ENCODE results near the gene LEPROT. TPM values are rescaled to one million over a fixed set of nuclear protein-coding genes. Genes with fewer than 3 reads are reported as not detected.

Gene LEPROT, protein sequence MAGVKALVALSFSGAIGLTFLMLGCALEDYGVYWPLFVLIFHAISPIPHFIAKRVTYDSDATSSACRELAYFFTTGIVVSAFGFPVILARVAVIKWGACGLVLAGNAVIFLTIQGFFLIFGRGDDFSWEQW
- total RNA-seq (2022) = 63.1 and 66.9 TPM in 2 replicates
- Bru-seq, nascent RNA = percentile 96 among the genes with signal in this experiment
- BruChase-seq, experiment 1, labeled RNA remaining after a 6-hour chase = percentile 99 among the genes with signal in this experiment
- BruChase-seq, experiment 2, labeled RNA remaining after a 2-hour chase = percentile 99 among the genes with signal in this experiment
- long read RNA-seq, full-length matches to known transcripts = 226 of 254 reads
- long read RNA-seq, partial matches to known transcripts = 16 of 254 reads
- long read RNA-seq, other reads (novel, unspliced or antisense) = 12 of 254 reads

DNA sequence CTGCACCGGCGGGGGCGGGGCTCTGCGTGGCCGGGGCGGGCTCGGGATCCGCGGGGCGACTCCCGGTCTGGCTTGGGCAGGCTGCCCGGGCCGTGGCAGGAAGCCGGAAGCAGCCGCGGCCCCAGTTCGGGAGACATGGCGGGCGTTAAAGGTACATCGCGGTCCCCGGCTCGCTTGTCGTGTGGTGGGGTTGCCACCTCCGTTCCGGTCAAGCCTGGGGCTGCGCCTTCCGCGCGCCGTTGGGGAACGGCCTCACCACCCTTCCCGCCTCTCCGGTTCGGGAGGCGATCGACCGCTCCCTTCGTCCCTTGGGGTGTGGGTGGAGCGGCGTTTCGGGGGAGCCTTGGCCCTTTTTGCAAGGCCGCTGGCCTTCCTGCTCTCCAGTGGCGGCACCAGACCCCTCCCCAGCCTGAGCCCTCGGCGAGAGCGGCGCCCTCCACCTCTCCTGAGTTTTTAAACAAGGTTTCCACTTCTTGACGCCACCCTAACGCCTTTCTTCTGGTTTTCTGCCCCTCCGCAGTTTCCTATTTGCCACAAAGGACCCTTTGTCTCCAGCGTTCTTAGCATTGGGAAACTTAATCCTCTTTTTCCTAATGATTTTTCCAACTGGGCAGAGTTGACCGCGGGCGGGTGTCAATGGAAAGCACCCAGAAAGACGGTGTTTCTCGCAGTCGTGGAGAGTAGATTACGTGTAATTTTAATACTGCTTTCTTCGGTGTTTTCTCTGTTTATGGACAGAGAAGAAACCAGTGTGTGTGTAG, at the start of gene LEPROT, which contains the start of gene LEPR:
TSS of gene LEPROT (plus strand) at position 79 of the 761 bp plus-strand sequence. CDS start at position 136, 57 bp downstream.
TSS of gene LEPR (plus strand) at position 79 of the 761 bp plus-strand sequence. CDS start 144,898 bp downstream, outside the sequence.
- Mint-ChIP-seq H3K9me3 (ENCODE audit: unreplicated experiment) (no peaks in the 10 kb centered on the region), H3K4me3 (ENCODE audit: unreplicated experiment) (no peak within 1 kb of the TSS), H3K27ac (ENCODE audit: low read depth, unreplicated experiment) (no peak within 1 kb of the TSS), H3K4me1 (ENCODE audit: insufficient read depth, unreplicated experiment) (peaks cover 36% of the 10 kb centered on the region), H3K27me3 (ENCODE audit: insufficient read depth, unreplicated experiment) (no peaks in the 10 kb centered on the region), H3K36me3 (ENCODE audit: insufficient read depth, unreplicated experiment) (peaks cover 11% of the 10 kb centered on the region)
- CTCF ChIA-PET = interaction anchor here (0.7 to 2.2 kb wide), 3 partner anchors 8 to 208 kb away, joined by 4 to 8 read pairs (median 8); no protein-coding TSS in a partner anchor
- no TSS peak for BruUV-seq (replicated peaks)
- TF ChIP-seq, protein P1, sequence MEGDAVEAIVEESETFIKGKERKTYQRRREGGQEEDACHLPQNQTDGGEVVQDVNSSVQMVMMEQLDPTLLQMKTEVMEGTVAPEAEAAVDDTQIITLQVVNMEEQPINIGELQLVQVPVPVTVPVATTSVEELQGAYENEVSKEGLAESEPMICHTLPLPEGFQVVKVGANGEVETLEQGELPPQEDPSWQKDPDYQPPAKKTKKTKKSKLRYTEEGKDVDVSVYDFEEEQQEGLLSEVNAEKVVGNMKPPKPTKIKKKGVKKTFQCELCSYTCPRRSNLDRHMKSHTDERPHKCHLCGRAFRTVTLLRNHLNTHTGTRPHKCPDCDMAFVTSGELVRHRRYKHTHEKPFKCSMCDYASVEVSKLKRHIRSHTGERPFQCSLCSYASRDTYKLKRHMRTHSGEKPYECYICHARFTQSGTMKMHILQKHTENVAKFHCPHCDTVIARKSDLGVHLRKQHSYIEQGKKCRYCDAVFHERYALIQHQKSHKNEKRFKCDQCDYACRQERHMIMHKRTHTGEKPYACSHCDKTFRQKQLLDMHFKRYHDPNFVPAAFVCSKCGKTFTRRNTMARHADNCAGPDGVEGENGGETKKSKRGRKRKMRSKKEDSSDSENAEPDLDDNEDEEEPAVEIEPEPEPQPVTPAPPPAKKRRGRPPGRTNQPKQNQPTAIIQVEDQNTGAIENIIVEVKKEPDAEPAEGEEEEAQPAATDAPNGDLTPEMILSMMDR (IDR thresholded peaks at IDR 0.05; ENCODE audit: unreplicated experiment) = no peak
- no peak for DNase-seq (ENCODE audit: unreplicated experiment)
- POLR2A ChIA-PET = interaction anchor here (0.6 to 8.2 kb wide), 23 partner anchors 9 to 660 kb away, joined by 3 to 144 read pairs (median 4); partner anchors contain the start of gene DNAJC6
- intact Hi-C loops (cut with micrococcal nuclease) = loop anchor here (1.0 to 10.0 kb wide), 6 partner anchors 77 to 1514 kb away; partner anchors contain the start of gene DNAJC6

DNA sequence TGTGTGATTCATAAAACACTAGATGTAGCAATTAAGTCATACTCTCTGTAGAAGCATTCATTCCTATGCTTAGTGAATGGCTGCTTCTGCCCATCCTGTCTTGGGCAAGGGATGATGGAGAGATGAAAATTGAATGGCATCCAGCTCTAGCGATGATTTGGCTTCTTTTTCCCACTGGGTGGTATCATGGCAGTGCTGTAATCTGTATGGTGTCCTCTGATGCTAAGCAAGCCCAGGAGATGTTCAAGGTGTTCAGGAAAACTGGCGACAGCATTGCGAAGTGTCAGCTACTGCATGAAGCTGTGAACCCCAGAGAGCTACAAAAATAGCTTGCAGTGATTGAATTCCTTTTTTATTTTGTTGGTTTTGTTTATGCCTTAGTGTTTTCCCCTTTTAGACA, 48.9 kb upstream of the LEPROT start:
- ChIA-PET POLR2A (interaction anchor here (0.8 to 1.4 kb wide), 3 partner anchors 14 to 32 kb away, joined by 3 read pairs; no protein-coding TSS in a partner anchor), CTCF (interaction anchor here (0.6 to 1.9 kb wide), 3 partner anchors 46 to 1120 kb away, joined by 3 to 6 read pairs (median 4); no protein-coding TSS in a partner anchor)
- H3K27me3 Mint-ChIP-seq (ENCODE audit: insufficient read depth, unreplicated experiment) = no peaks in the 10 kb centered on the region
- BruUV-seq (replicated peaks) = no TSS peak
- no peak overlapping the region for H3K4me3 Mint-ChIP-seq (ENCODE audit: unreplicated experiment)
- no peaks in the 10 kb centered on the region for H3K9me3 Mint-ChIP-seq (ENCODE audit: unreplicated experiment)
- H3K36me3 Mint-ChIP-seq (ENCODE audit: insufficient read depth, unreplicated experiment) = no peaks in the 10 kb centered on the region
- peak; percentile 17 for DNase-seq (ENCODE audit: unreplicated experiment)
- TF ChIP-seq, protein P1 (IDR thresholded peaks at IDR 0.05; ENCODE audit: unreplicated experiment) = no peak
- peaks cover 10% of the 10 kb centered on the region for H3K4me1 Mint-ChIP-seq (ENCODE audit: insufficient read depth, unreplicated experiment)
- H3K27ac Mint-ChIP-seq (ENCODE audit: low read depth, unreplicated experiment) = no peak overlapping the region
- intact Hi-C loops (cut with micrococcal nuclease) = no loop called here

DNA sequence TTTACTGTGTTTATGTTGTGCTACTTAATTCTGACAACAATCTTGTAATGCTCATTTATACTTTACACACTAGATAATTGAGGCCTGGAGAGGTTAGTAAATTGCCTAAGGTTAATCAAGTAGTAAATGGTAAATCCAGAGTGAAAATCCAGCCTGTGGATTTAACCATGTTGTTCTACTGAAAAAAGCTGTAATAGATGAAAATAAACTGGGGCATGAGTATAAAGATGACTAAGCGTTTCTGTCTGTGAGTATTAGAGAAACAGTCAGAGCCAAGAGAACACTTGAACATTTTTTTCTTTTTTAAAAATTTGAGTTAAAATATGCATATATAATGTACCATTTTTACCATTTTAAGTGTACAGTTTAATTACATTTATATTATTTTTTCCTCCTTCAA, 47.9 kb upstream of the LEPROT start:
- BruUV-seq (replicated peaks) = no TSS peak
- intact Hi-C loops (cut with micrococcal nuclease) = no loop called here
- ChIA-PET POLR2A (interaction anchor here (1.4 to 1.6 kb wide), 2 partner anchors 9 to 13 kb away, joined by 3 to 8 read pairs; no protein-coding TSS in a partner anchor), CTCF (interaction anchor here (0.6 kb wide), 1 partner anchor 117 kb away, joined by 3 read pairs; no protein-coding TSS in a partner anchor)
- DNase-seq (ENCODE audit: unreplicated experiment) = no peak
- TF ChIP-seq, protein P1 (IDR thresholded peaks at IDR 0.05; ENCODE audit: unreplicated experiment) = no peak
- Mint-ChIP-seq H3K4me1 (ENCODE audit: insufficient read depth, unreplicated experiment) (peaks cover 10% of the 10 kb centered on the region), H3K9me3 (ENCODE audit: unreplicated experiment) (no peaks in the 10 kb centered on the region), H3K4me3 (ENCODE audit: unreplicated experiment) (no peak overlapping the region), H3K27me3 (ENCODE audit: insufficient read depth, unreplicated experiment) (no peaks in the 10 kb centered on the region), H3K36me3 (ENCODE audit: insufficient read depth, unreplicated experiment) (no peaks in the 10 kb centered on the region), H3K27ac (ENCODE audit: low read depth, unreplicated experiment) (no peak overlapping the region)
